Spleen (tissue), 11 donors: ENCODE measurements around the gene HNRNPUL1. TPM values are rescaled to one million over a fixed set of nuclear protein-coding genes. Genes with fewer than 3 reads are reported as not detected.
A peak's percentile ranks its signal among the peaks of the same experiment; 100 is the strongest.

Source experiments
- DNase-seq: peaks from one replicate; pipeline ENCODE4 v3.0.0-alpha.2; 2020
- H3K27ac ChIP-seq, 8 donors: fragments of 200-600 bp; sonication (generic) in 7 of 8; 1 replicate in 4 of 8; 2 replicates in 4 of 8; pipeline versions ENCODE4 v1.5.0 to v1.8.0; 2016 to 2021; ENCODE audit warnings: inconsistent platforms in 4 of 8, mild to moderate bottlenecking in 4 of 8, moderate library complexity in 1 of 8
- H3K27me3 ChIP-seq, 7 donors: fragments of 200-600 bp; sonication (generic) in 6 of 7; replicated peaks in 1 of 7; 1 replicate in 4 of 7; 2 replicates in 3 of 7; pipeline versions ENCODE4 v1.5.0 to v1.8.0; 2016 to 2021; ENCODE audit warnings: inconsistent platforms in 3 of 7, mild to moderate bottlenecking in 1 of 7
- H3K36me3 ChIP-seq, 6 donors: fragments of 200-600 bp; sonication (generic) in 5 of 6; 1 replicate in 4 of 6; 2 replicates in 2 of 6; pipeline versions ENCODE4 v1.5.0 to v1.8.0; 2016 to 2021; ENCODE audit warnings: inconsistent platforms in 2 of 6
- H3K4me1 ChIP-seq, 6 donors: fragments of 200-600 bp; sonication (generic) in 5 of 6; 1 replicate in 3 of 6; 2 replicates in 3 of 6; pipeline versions ENCODE4 v1.5.0 to v1.8.0; 2016 to 2021; ENCODE audit warnings: inconsistent platforms in 3 of 6
- H3K4me3 ChIP-seq, 8 donors: fragments of 200-600 bp; sonication (generic) in 7 of 8; 1 replicate in 4 of 8; 2 replicates in 4 of 8; pipeline versions ENCODE4 v1.5.0 to v1.8.0; 2016 to 2021; ENCODE audit warnings: inconsistent platforms in 4 of 8, mild to moderate bottlenecking in 4 of 8, moderate library complexity in 2 of 8
- H3K9me3 ChIP-seq, 8 donors: fragments of 200-600 bp; sonication (generic) in 7 of 8; 1 replicate in 4 of 8; 2 replicates in 4 of 8; pipeline versions ENCODE4 v1.5.0 to v1.8.0; 2016 to 2021; ENCODE audit warnings: inconsistent platforms in 4 of 8
- POLR2A ChIP-seq, 3 donors: fragments of 450-650 bp; IDR thresholded peaks; one replicate each; pipeline ENCODE4 v1.5.1; 2017; ENCODE audit warnings: antibody characterized with exemption in 3 of 3, mild to moderate bottlenecking in 1 of 3
- POLR2AphosphoS5 ChIP-seq, 3 donors: sonication (generic); formaldehyde crosslinking; IDR thresholded peaks; one replicate each; pipeline ENCODE4 v1.5.1; 2017; ENCODE audit warnings: antibody characterized with exemption in 3 of 3
- WGBS, 5 donors: extraction: QIAGEN DNeasy Blood & Tissue Kit in 3 of 5; methylation state at CpG; one replicate each; pipeline versions ENCODE4 v1.1.5 to v1.1.7; 2013 to 2018; 5-methylcytosine and 5-hydroxymethylcytosine counted together
- intact Hi-C: fragments of 100-400 bp; cut with DNase I; formaldehyde crosslinking; loops from one replicate; pipeline ENCODE4 v1.15.0; 2023; ENCODE audit warnings: low total_unique reads
- polyA plus RNA-seq, 3 donors: library from polyadenylated mRNA; stranded (reverse); fragments of 200-250 nt; gene quantifications; one replicate each; pipeline ENCODE4 v1.2.1, GENCODE V29; 2013
- total RNA-seq, 7 donors: library from RNA; depleted of rRNA in 3 of 7; stranded (reverse); fragments of >200 nt in 3 of 7; fragmentation: NEBNext Ultra II Directional in 4 of 7; extraction: Animal tissue kit (Norgen Biotek cat#: 25700) in 4 of 7; gene quantifications; one replicate each; pipeline versions ENCODE4 v1.1.0 to v1.2.1, GENCODE V29; 2016 to 2021
- TF ChIP-seq, protein P1 (sequence below), 11 experiments: fragments of 200-600 bp in 7 of 11; fragments of 450-650 bp in 4 of 11; sonication (generic) in 4 of 11; IDR thresholded peaks in 8 of 11; conservative IDR thresholded peaks in 3 of 11; 1 replicate in 7 of 11; 2 replicates in 4 of 11; pipeline versions ENCODE4 v1.4.0 to v1.8.0; 2016 to 2021; ENCODE audit warnings: antibody characterized with exemption in 11 of 11, inconsistent platforms in 4 of 11, mild to moderate bottlenecking in 1 of 11
- donor health status: healthy with polysubstance abuse.
- donor health status: DM: no; HTN: no; CAD: no; lungs with moderate emphysema.
- donor health status: DM: no; HTN: no; CAD: no.
- donor health status: Bipolar disorder and iron deficiency.
- donor health status: healthy.
- donor health status: DM: no; HTN: no; CAD: no.
- donor health status: DM: yes; HTN: yes; CAD: no.

Gene HNRNPUL1
- total and polyA plus RNA-seq, 10 donors = 53.9 to 213 (median 164) TPM

DNA sequence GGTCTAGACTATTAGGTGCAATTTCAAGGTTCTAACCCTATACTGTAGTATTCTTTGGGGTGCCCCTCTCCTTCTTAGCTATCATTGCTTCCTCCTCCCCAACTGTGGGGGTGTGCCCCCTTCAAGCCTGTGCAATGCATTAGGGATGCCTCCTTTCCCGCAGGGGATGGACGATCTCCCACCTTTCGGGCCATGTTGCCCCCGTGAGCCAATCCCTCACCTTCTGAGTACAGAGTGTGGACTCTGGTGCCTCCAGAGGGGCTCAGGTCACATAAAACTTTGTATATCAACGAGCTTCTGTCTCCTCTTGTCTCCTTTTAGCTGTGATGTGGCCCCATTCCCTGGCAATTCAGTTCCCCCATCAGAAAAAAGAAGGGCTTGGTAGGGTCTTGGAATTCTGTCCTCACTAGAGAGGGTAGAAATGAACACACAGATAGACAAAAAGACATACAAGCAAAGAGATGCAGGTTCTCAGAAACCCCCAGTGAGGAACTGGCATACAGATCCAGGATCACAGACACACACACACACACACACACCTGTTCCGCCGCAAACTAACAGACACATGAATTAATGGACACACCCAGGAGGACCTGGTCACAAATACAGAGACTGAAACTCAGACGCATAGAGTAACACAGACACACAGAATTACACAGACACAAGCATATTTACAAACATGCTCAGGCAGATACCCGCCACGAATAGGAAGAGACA is 2.5 kb upstream of the HNRNPUL1 start:
- peaks cover 0 to 34% (median 3%) of the 10 kb centered on the region in 6 donors for H3K36me3 ChIP-seq
- TF ChIP-seq, protein P1, sequence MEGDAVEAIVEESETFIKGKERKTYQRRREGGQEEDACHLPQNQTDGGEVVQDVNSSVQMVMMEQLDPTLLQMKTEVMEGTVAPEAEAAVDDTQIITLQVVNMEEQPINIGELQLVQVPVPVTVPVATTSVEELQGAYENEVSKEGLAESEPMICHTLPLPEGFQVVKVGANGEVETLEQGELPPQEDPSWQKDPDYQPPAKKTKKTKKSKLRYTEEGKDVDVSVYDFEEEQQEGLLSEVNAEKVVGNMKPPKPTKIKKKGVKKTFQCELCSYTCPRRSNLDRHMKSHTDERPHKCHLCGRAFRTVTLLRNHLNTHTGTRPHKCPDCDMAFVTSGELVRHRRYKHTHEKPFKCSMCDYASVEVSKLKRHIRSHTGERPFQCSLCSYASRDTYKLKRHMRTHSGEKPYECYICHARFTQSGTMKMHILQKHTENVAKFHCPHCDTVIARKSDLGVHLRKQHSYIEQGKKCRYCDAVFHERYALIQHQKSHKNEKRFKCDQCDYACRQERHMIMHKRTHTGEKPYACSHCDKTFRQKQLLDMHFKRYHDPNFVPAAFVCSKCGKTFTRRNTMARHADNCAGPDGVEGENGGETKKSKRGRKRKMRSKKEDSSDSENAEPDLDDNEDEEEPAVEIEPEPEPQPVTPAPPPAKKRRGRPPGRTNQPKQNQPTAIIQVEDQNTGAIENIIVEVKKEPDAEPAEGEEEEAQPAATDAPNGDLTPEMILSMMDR (IDR thresholded peaks at IDR 0.05 in 8 of 11, conservative IDR thresholded peaks at IDR 0.05 in 3 of 11) = no peak
- no peak for TF ChIP-seq POLR2A (IDR thresholded peaks at IDR 0.05)
- no peaks in the 10 kb centered on the region for H3K9me3 ChIP-seq
- DNase-seq = no peak
- peaks cover 11 to 36% (median 30%) of the 10 kb centered on the region in 6 donors for H3K4me1 ChIP-seq
- H3K27me3 ChIP-seq = no peaks in the 10 kb centered on the region
- peak overlapping the region; percentile 17 to 100 (median 99) for H3K27ac ChIP-seq
- peak overlapping the region in 7 of 8 donors; percentile 44 to 89 (median 62) for H3K4me3 ChIP-seq
- WGBS, 5 donors = 57 to 63% (median 60%) methylated on average over 10 of the region's 10 CpGs
- intact Hi-C loops = loop anchor here (5.0 kb wide), 1 partner anchor 54 kb away; no protein-coding TSS in a partner anchor

DNA sequence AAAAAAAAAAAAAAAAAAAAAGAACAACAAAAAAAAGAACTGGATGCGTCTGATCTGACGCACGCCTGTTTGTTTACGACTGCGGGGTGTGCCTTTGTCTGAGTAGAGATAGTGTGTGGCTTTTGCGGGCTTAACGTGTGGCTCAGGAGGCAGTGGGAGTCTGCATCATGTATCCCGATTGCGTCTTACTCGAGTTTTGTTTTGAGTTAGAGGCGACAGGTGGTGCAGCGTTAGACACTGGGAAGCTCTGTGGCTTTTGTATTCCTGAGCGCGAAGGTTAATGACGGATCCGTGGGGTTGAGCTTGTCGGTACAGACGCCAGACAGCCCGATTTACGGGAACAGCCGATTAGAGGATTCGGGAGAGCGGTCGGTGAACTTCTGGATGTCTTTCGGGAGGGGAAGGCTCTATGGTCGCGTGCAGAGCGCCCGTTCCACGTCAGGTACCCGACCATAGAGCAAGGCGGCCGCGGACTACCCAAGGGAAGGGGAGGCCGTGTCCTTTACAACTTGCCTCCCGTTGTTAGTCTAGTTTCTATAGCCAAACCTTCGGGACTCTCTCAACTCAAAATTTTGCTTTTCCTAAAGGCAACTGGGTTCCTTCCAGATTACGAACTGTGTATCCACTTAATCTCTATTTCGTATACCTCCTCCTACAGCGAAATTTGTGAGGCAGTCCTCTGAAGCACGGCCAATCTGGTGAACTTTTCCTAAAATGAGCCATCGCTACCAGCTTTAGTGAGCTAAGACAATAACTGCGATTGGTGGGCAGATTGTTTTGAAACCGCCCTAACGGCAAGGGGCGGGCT is 926 bp upstream of the HNRNPUL1 start:
- Histone ChIP-seq H3K4me1 (peaks cover 21 to 51% (median 46%) of the 10 kb centered on the region in 6 donors), H3K27me3 (no peaks in the 10 kb centered on the region), H3K27ac (peak overlapping the region; percentile 93 to 100 (median 99)), H3K9me3 (no peaks in the 10 kb centered on the region), H3K36me3 (peaks cover 0 to 34% (median 7%) of the 10 kb centered on the region in 6 donors), H3K4me3 (peak overlapping the region; percentile 43 to 89 (median 56))
- DNase-seq = peak; percentile 93
- peak; percentile 62 to 91 (median 75) for TF ChIP-seq POLR2AphosphoS5 (IDR thresholded peaks at IDR 0.05)
- peak in 2 of 3 donors; percentile 24 to 93 for TF ChIP-seq POLR2A (IDR thresholded peaks at IDR 0.05)
- TF ChIP-seq, protein P1 (IDR thresholded peaks at IDR 0.05 in 8 of 11, conservative IDR thresholded peaks at IDR 0.05 in 3 of 11) = no peak
- WGBS, 5 donors = 0% methylated on average over 45 to 46 of the region's 46 CpGs
- intact Hi-C loops = loop anchor here (5.0 kb wide), 1 partner anchor 56 kb away; no protein-coding TSS in a partner anchor

DNA sequence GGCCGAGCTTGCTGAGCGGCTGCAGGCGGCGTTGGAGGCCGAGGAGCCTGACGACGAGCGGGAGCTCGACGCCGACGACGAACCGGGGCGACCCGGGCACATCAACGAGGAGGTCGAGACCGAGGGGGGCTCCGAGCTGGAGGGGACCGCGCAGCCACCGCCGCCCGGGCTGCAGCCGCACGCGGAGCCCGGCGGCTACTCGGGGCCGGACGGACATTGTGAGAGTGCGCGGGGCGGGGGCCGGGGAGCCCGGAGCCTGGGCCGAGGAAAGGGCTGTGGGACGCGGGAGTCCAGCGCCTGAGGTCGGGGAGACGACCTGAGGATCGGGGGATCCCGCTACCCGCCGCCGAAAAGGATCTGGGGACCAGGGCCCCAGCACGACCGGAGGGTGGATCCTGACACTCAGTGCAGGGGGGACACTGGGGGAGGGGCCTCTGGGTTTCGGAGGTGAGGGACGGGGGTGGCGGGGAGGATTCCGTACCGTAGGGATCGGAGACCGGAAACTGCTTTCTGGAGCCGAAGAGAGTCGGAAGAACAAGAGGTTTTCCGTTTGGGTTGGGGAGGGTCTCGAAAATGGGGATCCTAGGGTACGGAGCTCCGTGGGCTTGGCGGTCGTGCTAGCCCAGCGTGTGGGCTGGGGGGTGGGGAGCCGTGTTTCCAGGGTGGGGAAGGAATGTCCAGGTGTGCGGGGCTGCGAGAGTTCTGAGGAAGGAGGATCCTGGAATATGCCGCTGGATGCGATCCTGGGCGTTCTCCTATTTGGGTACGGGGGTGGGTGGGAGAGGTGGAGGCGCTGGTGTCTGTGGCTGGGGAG is 616 bp downstream of the HNRNPUL1 start:
- peaks cover 21 to 54% (median 48%) of the 10 kb centered on the region in 6 donors for H3K4me1 ChIP-seq
- intact Hi-C loops = loop anchor here (5.0 kb wide), 2 partner anchors 43 to 57 kb away; no protein-coding TSS in a partner anchor
- peak overlapping the region; percentile 73 to 89 (median 85) for H3K4me3 ChIP-seq
- 0 to 1% (median 1%) methylated on average over 55 to 75 of the region's 75 CpGs for WGBS, 5 donors
- TF ChIP-seq, protein P1 (IDR thresholded peaks at IDR 0.05 in 8 of 11, conservative IDR thresholded peaks at IDR 0.05 in 3 of 11) = peak in 2 of 11 experiments; percentile 2 to 21
- no peak for TF ChIP-seq POLR2AphosphoS5 (IDR thresholded peaks at IDR 0.05)
- H3K27me3 ChIP-seq = no peaks in the 10 kb centered on the region
- DNase-seq = no peak
- peaks cover 6 to 34% (median 22%) of the 10 kb centered on the region in 6 donors for H3K36me3 ChIP-seq
- H3K27ac ChIP-seq = peak overlapping the region; percentile 93 to 100 (median 98)
- no peaks in the 10 kb centered on the region for H3K9me3 ChIP-seq
